OCI-LY7 (cell line): Measurements from ENCODE around the gene HCN3. TPM values are rescaled to one million over a fixed set of nuclear protein-coding genes. Genes with fewer than 3 reads are reported as not detected.

Source experiments
- BruUV-seq: library from RNA; stranded (reverse); fragments of 400-500 nt; replicated peaks from 2 replicates; lab custom pipeline; 2021; lab: Mats Ljungman, UMichigan
- CTCF ChIA-PET: fragments of 300-600 bp; sonication (Branson Sonifier 250); formaldehyde crosslinking; loops from one replicate; lab custom pipeline; 2022; ENCODE audit warnings: antibody characterized with exemption; ENCODE audit not compliant: unreplicated experiment; lab: Charles Lee
- POLR2A ChIA-PET: fragments of 300-600 bp; sonication (Branson Sonifier 250); formaldehyde crosslinking; loops from one replicate; lab custom pipeline; 2022; ENCODE audit warnings: antibody characterized with exemption; lab: Charles Lee
- DNase-seq: peaks from one replicate; pipeline ENCODE4 v3.0.0-alpha.2; 2015; ENCODE audit warnings: low spot score
- H2AFZ ChIP-seq: fragments of 200-600 bp; sonication (generic), shearing (Covaris generic); 2 replicates; pipeline ENCODE4 v1.6.1; 2014; ENCODE audit warnings: mild to moderate bottlenecking, antibody characterized with exemption, low read length, moderate library complexity
- H3K27ac ChIP-seq: fragments of 200-600 bp; sonication (generic); 2 replicates; pipeline ENCODE4 v1.5.1; 2014; ENCODE audit warnings: mixed run types, low read depth, mild to moderate bottlenecking, moderate library complexity, low read length, inconsistent platforms; ENCODE audit not compliant: poor library complexity, severe bottlenecking
- H3K36me3 ChIP-seq: fragments of 200-600 bp; sonication (generic); 2 replicates; pipeline ENCODE4 v1.6.1; 2014; ENCODE audit warnings: mild to moderate bottlenecking, antibody characterized with exemption, low read length, moderate library complexity, mixed read lengths; ENCODE audit not compliant: insufficient read depth
- H3K4me1 ChIP-seq: fragments of 200-600 bp; sonication (generic); 2 replicates; pipeline ENCODE4 v1.5.1; 2014; ENCODE audit warnings: mild to moderate bottlenecking, low read length; ENCODE audit not compliant: insufficient read depth, poor library complexity, severe bottlenecking
- H3K4me2 ChIP-seq: fragments of 200-600 bp; sonication (generic); 2 replicates; pipeline ENCODE4 v1.6.1; 2014; ENCODE audit warnings: mild to moderate bottlenecking, low read length
- H3K4me3 ChIP-seq: fragments of 200-600 bp; sonication (generic); 2 replicates; pipeline ENCODE4 v1.5.1; 2014; ENCODE audit warnings: mild to moderate bottlenecking, low read depth, low read length; ENCODE audit not compliant: poor library complexity, severe bottlenecking
- H3K79me2 ChIP-seq: fragments of 200-600 bp; sonication (generic); 2 replicates; pipeline ENCODE4 v1.6.1; 2016; ENCODE audit warnings: low read depth, mild to moderate bottlenecking, low read length, moderate library complexity, mixed read lengths; ENCODE audit not compliant: insufficient read depth
- H3K9me2 ChIP-seq: fragments of 200-600 bp; sonication (generic); 2 replicates; pipeline ENCODE4 v1.6.1; 2016; ENCODE audit warnings: mild to moderate bottlenecking, low read length, mixed read lengths; ENCODE audit not compliant: insufficient read depth
- H3K9me3 ChIP-seq: fragments of 200-600 bp; sonication (generic); 2 replicates; pipeline ENCODE4 v1.6.1; 2014; ENCODE audit warnings: mild to moderate bottlenecking, mixed run types, low read length, mixed read lengths
- H4K20me1 ChIP-seq: fragments of 200-600 bp; sonication (generic); 2 replicates; pipeline ENCODE4 v1.6.1; 2014; ENCODE audit warnings: mild to moderate bottlenecking, antibody characterized with exemption, low read length, moderate library complexity, mixed read lengths; ENCODE audit not compliant: insufficient read depth
- EZH2phosphoT487 ChIP-seq: fragments of 200-600 bp; sonication (generic); IDR thresholded peaks from 2 replicates; pipeline ENCODE4 v1.6.1; 2018; ENCODE audit warnings: low read depth, borderline replicate concordance, mild to moderate bottlenecking, mixed run types, antibody characterized with exemption, low read length, moderate library complexity, mixed read lengths
- intact Hi-C: fragments of 100-400 bp; cut with micrococcal nuclease; formaldehyde crosslinking; loops from one replicate; pipeline ENCODE4 v1.10.0; 2022; ENCODE audit not compliant: unreplicated experiment
- total RNA-seq, 2 experiments: library from RNA; depleted of rRNA in 1 of 2; stranded (reverse); fragments of >200 nt in 1 of 2; shearing (Covaris generic) in 1 of 2; gene quantifications; 2 replicates each; pipeline ENCODE4 v1.2.3, GENCODE V29; 2014 to 2022
- TF ChIP-seq, protein P1 (sequence below): fragments of 200-600 bp; sonication (generic); conservative IDR thresholded peaks from 2 replicates; pipeline ENCODE4 v1.5.1; 2014; ENCODE audit warnings: mild to moderate bottlenecking, antibody characterized with exemption, low read length, moderate library complexity, mixed read lengths

The HCN3 gene
- total RNA-seq, 2 experiments from 2014 or later, result 6.7 to 19.2 TPM

DNA sequence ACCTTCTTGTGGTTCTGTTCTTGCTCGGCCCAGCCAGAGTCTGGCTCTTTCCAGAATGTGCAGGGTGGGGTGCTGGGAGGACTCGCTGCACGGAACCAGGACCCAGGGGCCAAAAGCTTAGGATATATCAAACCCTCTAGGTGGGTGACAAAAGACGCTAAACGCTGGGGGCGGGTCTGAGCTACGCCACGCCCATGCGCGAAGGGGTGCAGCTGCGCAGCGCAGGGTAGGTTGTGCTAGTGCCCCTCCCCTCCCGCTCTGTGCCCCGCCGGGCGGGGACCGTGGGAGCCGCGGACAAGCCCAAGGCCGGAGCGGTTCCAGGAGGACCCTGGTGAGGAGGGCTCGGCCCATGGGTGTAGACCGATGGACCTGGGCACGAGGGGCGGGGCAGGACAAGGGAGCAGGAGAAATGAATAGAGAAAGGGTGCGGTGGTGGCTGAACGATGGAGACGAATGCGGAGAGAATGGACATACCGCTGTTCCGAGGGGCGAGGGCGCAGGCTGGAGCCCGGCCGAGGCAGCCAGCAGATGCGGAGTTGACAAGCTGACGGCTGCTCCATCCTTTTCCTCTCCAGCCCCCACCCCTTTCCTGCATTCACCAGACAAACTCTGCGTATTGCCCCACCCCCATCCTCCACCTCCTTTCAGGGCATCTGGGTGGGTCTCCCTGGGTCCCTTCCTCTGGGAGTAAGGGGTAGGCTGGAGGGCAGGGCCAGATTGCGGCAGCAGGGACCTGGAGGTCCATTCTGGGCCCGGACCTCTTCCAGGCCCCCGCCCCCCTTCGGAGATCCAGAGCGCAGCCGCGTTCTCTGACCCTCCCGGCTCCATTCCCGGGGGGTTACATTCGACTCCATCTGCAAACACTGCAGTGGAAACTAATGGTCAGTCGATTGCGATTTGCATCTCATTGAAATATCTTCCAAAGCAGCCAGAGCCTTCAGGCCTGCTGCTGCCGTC is 43.7 kb downstream of the HCN3 start, which contains the start of gene RUSC1:
TSS of gene RUSC1 (plus strand) at position 234 of the 957 bp plus-strand sequence. CDS start 880 bp downstream, outside the sequence.
- no TSS peak for BruUV-seq
- no peak within 1 kb of the TSS for H2AFZ ChIP-seq
- TF ChIP-seq, protein P1, sequence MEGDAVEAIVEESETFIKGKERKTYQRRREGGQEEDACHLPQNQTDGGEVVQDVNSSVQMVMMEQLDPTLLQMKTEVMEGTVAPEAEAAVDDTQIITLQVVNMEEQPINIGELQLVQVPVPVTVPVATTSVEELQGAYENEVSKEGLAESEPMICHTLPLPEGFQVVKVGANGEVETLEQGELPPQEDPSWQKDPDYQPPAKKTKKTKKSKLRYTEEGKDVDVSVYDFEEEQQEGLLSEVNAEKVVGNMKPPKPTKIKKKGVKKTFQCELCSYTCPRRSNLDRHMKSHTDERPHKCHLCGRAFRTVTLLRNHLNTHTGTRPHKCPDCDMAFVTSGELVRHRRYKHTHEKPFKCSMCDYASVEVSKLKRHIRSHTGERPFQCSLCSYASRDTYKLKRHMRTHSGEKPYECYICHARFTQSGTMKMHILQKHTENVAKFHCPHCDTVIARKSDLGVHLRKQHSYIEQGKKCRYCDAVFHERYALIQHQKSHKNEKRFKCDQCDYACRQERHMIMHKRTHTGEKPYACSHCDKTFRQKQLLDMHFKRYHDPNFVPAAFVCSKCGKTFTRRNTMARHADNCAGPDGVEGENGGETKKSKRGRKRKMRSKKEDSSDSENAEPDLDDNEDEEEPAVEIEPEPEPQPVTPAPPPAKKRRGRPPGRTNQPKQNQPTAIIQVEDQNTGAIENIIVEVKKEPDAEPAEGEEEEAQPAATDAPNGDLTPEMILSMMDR, result no peak
- no peak for TF ChIP-seq EZH2phosphoT487

DNA sequence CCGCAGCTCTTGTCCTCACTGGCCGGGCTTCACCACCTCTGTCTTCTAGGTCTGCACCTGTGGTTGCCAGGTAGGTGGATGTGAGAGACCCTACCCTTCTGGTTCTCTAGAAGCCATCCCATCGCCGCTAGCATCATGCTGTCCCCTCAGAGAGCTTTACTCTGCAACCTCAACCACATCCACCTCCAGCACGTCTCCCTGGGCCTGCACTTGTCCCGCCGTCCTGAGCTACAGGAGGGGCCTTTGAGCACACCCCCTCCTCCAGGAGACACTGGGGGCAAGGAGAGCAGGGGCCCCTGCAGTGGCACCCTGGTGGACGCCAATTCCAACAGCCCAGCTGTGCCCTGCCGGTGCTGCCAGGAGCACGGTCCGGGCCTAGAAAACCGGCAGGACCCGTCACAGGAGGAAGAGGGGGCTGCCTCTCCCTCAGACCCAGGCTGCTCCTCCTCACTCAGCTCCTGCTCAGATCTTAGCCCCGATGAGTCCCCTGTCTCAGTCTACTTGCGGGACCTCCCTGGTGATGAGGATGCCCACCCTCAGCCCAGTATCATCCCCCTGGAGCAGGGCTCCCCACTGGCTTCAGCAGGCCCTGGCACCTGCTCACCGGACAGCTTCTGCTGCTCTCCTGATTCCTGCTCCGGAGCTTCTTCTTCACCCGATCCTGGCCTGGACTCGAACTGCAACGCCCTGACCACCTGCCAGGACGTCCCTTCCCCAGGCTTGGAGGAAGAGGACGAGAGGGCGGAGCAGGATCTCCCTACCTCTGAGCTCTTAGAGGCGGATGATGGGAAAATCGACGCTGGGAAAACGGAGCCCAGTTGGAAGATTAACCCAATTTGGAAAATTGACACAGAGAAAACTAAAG is 44.6 kb downstream of the HCN3 start:
- no peaks in the 10 kb centered on the region for H3K79me2 ChIP-seq
- H3K4me3 ChIP-seq, result peak overlapping the region; percentile 78
- intact Hi-C loops, result loop anchor here (5.0 kb wide), 1 partner anchor 145 kb away; no protein-coding TSS in a partner anchor
- H2AFZ ChIP-seq, result no peak overlapping the region
- no peaks in the 10 kb centered on the region; the same call in 1 of the 2 replicates for H4K20me1 ChIP-seq
- peaks cover 45% of the 10 kb centered on the region for H3K36me3 ChIP-seq
- ChIA-PET POLR2A (interaction anchor here (0.5 to 1.0 kb wide), 3 partner anchors 45 to 279 kb away, joined by 3 to 5 read pairs (median 4); partner anchors contain the start of gene HCN3), CTCF (no interaction called here)
- TF ChIP-seq, protein P1, result no peak
- TF ChIP-seq EZH2phosphoT487, result no peak
- H3K9me2 ChIP-seq, result no peaks in the 10 kb centered on the region
- no peak overlapping the region for H3K27ac ChIP-seq
- peak overlapping the region; percentile 96 for H3K4me2 ChIP-seq
- peaks cover 27% of the 10 kb centered on the region for H3K4me1 ChIP-seq
- no peak for DNase-seq
- BruUV-seq, result no TSS peak
- H3K9me3 ChIP-seq, result no peaks in the 10 kb centered on the region

More for the DNA sequence above, 43.7 kb downstream of the HCN3 start, which contains the start of gene RUSC1:
- intact Hi-C loops, result loop anchor here (5.0 kb wide), 1 partner anchor 144 kb away; no protein-coding TSS in a partner anchor
- no peaks in the 10 kb centered on the region for H3K9me3 ChIP-seq
- H3K4me2 ChIP-seq, result peak within 1 kb of the TSS; percentile 10; the same call in 1 of the 2 replicates
- H3K79me2 ChIP-seq, result no peaks in the 10 kb centered on the region
- CTCF ChIA-PET, result no interaction called here
- no peaks in the 10 kb centered on the region; the same call in 1 of the 2 replicates for H4K20me1 ChIP-seq
- H3K4me1 ChIP-seq, result peaks cover 27% of the 10 kb centered on the region
- no peaks in the 10 kb centered on the region for H3K9me2 ChIP-seq
- H3K4me3 ChIP-seq, result no peak within 1 kb of the TSS
- H3K36me3 ChIP-seq, result peaks cover 54% of the 10 kb centered on the region
- no peak within 1 kb of the TSS for H3K27ac ChIP-seq
- DNase-seq, result peak; percentile 44
- POLR2A ChIA-PET, result interaction anchor here (1.0 kb wide), 1 partner anchor 280 kb away, joined by 3 read pairs; no protein-coding TSS in a partner anchor
